ENCODE results near the gene GPR107.

DNA sequence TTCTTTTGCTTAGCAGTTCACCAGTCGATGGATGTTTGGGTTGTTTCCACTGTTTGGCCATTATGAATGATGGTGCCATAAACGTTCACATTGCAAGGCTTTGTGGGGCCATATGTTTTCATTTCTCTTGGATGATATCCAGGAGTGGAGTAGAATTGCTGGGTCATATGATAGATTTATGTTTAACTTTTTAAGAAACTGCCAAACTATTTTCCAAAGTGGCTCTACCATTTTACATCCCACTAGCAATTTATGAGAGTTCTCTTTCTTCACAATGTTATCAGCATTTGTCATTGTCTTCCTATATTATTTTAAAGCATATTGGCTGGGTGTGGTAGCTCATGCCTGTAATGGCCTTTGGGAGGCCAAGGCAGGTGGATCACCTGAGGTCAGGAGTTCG is 5.2 kb downstream of the GPR107 start:
- TF ChIP-seq, protein P1, sequence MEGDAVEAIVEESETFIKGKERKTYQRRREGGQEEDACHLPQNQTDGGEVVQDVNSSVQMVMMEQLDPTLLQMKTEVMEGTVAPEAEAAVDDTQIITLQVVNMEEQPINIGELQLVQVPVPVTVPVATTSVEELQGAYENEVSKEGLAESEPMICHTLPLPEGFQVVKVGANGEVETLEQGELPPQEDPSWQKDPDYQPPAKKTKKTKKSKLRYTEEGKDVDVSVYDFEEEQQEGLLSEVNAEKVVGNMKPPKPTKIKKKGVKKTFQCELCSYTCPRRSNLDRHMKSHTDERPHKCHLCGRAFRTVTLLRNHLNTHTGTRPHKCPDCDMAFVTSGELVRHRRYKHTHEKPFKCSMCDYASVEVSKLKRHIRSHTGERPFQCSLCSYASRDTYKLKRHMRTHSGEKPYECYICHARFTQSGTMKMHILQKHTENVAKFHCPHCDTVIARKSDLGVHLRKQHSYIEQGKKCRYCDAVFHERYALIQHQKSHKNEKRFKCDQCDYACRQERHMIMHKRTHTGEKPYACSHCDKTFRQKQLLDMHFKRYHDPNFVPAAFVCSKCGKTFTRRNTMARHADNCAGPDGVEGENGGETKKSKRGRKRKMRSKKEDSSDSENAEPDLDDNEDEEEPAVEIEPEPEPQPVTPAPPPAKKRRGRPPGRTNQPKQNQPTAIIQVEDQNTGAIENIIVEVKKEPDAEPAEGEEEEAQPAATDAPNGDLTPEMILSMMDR (IDR thresholded peaks at IDR 0.05) = no peak
- TF ChIP-seq POLR2AphosphoS5 (IDR thresholded peaks at IDR 0.05) = no peak

Measured in suprapubic skin (tissue), 3 donors.